ENCODE results near the gene SLC30A7.

GRCh38 chr1:100892554-100892953, 3.3 kb upstream of the SLC30A7 start:
- TF ChIP-seq CTCF (IDR thresholded peaks at IDR 0.05) (no peak), POLR2AphosphoS5 (IDR thresholded peaks at IDR 0.05) (no peak), POLR2A (IDR thresholded peaks at IDR 0.05) (no peak)

Data from prostate gland (tissue), 2 donors.